Measurements from ENCODE around the gene MAST2.
A peak's percentile ranks its signal among the peaks of the same experiment; 100 is the strongest.

MAST2 gene

DNA sequence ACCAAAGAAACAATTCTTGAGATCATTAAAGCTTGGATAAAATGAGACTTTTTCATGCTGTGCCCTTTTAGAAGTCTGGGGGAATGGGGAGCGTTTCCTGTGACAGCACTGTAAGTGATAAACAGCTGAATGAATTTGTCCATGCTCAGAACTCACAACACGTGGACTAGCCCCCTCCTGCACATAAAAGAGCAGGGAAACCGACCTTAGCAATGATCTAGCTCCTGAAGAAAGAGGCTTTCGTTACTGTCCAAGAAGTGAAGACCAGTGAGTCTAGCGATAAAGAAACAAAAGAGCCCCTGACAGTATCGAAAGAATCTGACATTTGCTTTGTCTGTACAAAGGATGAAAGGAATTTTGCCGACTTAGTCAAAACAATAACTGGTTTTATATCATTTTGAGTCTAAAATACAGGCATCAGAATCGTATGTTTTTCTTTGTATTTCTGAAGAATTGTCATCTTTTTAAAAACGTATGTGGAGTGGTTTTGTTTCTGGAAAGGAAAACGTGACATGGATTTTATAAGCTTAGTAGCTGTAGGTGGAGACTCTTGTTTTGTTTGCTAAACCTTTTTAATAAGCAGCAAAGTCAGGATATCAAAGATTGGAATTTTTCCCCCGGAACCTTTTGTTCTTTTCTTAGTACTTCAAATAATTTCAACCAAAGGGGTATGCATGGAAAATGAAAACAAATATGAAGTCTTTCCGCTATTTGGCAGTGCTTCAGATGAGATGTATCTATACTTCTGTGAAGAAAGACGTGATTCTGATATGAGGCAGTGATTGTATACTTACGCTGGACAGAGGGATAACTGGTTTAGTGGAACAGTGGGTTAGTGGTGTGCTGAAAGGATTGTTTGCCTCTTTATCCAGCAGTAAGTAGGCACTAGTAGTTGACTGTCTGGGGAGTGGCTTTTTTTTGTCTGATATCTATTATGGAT, 61.0 kb downstream of the MAST2 start:
- peaks cover 10% of the 10 kb centered on the region for H3K4me1 ChIP-seq (ENCODE audit: low read length)
- H3K4me3 ChIP-seq (ENCODE audit: low read length), result no peak overlapping the region
- no peak for DNase-seq

DNA sequence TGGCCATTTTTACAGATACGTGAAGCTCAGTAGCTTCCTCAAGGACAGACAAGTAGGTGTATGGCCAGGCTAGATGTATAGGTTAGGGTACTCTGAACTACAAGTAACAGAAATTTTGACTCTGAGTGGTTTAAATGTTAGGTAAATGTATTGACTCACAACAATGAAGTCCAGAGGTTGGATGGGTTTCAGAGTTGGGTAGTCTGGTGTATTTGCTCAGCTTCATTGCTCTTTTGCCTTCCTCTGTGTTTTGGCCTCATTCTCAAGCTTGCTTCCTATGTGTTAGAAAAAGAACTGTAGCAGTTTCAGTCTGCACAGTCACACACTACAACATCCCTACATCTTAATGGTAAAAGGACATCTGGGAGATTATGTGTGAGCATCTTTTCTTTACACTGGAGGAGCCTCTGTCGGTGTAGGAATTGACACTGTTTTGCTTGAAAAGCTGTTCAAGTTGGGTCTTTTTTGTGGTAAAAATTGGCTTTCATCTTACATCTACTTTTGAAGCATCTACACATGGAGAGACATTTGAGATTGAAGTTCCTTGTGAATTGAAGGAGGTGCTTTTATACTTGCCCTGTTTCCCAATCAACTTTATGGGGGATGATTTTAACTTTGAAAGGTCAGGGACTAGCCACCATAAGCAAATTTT, 64.4 kb downstream of the MAST2 start:
- Histone ChIP-seq H3K27me3 (replicated peaks; ENCODE audit: insufficient read depth, low read length) (no peaks in the 10 kb centered on the region), H3K4me1 (ENCODE audit: low read length) (peaks cover 27% of the 10 kb centered on the region), H3K4me3 (ENCODE audit: low read length) (no peak overlapping the region), H3K27ac (ENCODE audit: low read length) (no peak overlapping the region; the same call in 1 of the 2 replicates), H3K9me2 (replicated peaks; ENCODE audit: insufficient read depth, low read length) (no peaks in the 10 kb centered on the region), H3K36me3 (replicated peaks; ENCODE audit: insufficient read depth, low read length) (no peaks in the 10 kb centered on the region), H4K20me1 (ENCODE audit: insufficient read depth, low read length) (no peaks in the 10 kb centered on the region), H3F3A (ENCODE audit: insufficient read depth, low read length) (peaks cover 9% of the 10 kb centered on the region), H3K9me3 (replicated peaks; ENCODE audit: insufficient read depth, low read length) (no peaks in the 10 kb centered on the region), H3K79me2 (ENCODE audit: low read length) (peaks cover 78% of the 10 kb centered on the region), H3K4me2 (ENCODE audit: low read depth, low read length) (0 out of 2 replicates have a peak overlapping the region, but pooled peaks have one; percentile 4), H3K9ac (ENCODE audit: low read length) (no peak overlapping the region), H2AFZ (ENCODE audit: low read length) (no peak overlapping the region)
- peak; percentile 18 for DNase-seq
- TF ChIP-seq EZH2 (optimal IDR thresholded peaks at IDR 0.05; ENCODE audit: low read depth, low read length) (no peak), EZH2phosphoT487 (IDR thresholded peaks at IDR 0.05; ENCODE audit: low read length) (no peak)
- TF ChIP-seq, protein P1, sequence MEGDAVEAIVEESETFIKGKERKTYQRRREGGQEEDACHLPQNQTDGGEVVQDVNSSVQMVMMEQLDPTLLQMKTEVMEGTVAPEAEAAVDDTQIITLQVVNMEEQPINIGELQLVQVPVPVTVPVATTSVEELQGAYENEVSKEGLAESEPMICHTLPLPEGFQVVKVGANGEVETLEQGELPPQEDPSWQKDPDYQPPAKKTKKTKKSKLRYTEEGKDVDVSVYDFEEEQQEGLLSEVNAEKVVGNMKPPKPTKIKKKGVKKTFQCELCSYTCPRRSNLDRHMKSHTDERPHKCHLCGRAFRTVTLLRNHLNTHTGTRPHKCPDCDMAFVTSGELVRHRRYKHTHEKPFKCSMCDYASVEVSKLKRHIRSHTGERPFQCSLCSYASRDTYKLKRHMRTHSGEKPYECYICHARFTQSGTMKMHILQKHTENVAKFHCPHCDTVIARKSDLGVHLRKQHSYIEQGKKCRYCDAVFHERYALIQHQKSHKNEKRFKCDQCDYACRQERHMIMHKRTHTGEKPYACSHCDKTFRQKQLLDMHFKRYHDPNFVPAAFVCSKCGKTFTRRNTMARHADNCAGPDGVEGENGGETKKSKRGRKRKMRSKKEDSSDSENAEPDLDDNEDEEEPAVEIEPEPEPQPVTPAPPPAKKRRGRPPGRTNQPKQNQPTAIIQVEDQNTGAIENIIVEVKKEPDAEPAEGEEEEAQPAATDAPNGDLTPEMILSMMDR (IDR thresholded peaks at IDR 0.05; ENCODE audit: low read length), result no peak

More for the DNA sequence above, 61.0 kb downstream of the MAST2 start:
- H3K9me3 ChIP-seq (replicated peaks; ENCODE audit: insufficient read depth, low read length), result no peaks in the 10 kb centered on the region
- TF ChIP-seq, protein P1 (IDR thresholded peaks at IDR 0.05; ENCODE audit: low read length), result no peak
- no peak for TF ChIP-seq EZH2phosphoT487 (IDR thresholded peaks at IDR 0.05; ENCODE audit: low read length)
- no peaks in the 10 kb centered on the region for H3K36me3 ChIP-seq (replicated peaks; ENCODE audit: insufficient read depth, low read length)
- H3K9ac ChIP-seq (ENCODE audit: low read length), result no peak overlapping the region
- no peaks in the 10 kb centered on the region for H3K9me2 ChIP-seq (replicated peaks; ENCODE audit: insufficient read depth, low read length)
- H3K4me2 ChIP-seq (ENCODE audit: low read depth, low read length), result no peak overlapping the region
- no peaks in the 10 kb centered on the region for H3F3A ChIP-seq (ENCODE audit: insufficient read depth, low read length)
- H3K79me2 ChIP-seq (ENCODE audit: low read length), result peaks cover 78% of the 10 kb centered on the region
- H4K20me1 ChIP-seq (ENCODE audit: insufficient read depth, low read length), result no peaks in the 10 kb centered on the region
- H3K27me3 ChIP-seq (replicated peaks; ENCODE audit: insufficient read depth, low read length), result no peaks in the 10 kb centered on the region
- H3K27ac ChIP-seq (ENCODE audit: low read length), result no peak overlapping the region
- no peak overlapping the region for H2AFZ ChIP-seq (ENCODE audit: low read length)

DNA sequence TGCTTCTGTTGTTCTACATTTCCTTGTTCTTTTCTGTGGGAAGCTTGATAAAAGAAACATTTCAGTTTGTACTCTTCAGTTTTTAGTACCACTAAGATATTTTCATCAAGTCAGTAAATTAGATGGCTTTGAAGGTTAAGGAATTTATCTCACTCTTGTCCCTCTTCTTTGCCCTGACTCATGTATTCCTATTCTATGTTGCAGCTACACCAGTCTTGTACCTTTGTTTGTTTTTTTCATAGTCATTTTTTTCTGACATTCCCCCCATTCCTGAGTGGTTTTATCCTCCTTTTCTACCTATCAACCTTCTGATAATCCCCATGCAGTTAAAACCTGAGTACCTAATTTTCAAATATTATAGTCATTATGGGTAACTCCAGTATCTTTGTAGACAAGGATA, 65.4 kb downstream of the MAST2 start:
- Histone ChIP-seq H3K27ac (ENCODE audit: low read length) (no peak overlapping the region), H3K9me3 (replicated peaks; ENCODE audit: insufficient read depth, low read length) (no peaks in the 10 kb centered on the region), H3K4me1 (ENCODE audit: low read length) (peaks cover 27% of the 10 kb centered on the region), H3K36me3 (replicated peaks; ENCODE audit: insufficient read depth, low read length) (no peaks in the 10 kb centered on the region), H3F3A (ENCODE audit: insufficient read depth, low read length) (peaks cover 9% of the 10 kb centered on the region), H4K20me1 (ENCODE audit: insufficient read depth, low read length) (no peaks in the 10 kb centered on the region), H2AFZ (ENCODE audit: low read length) (no peak overlapping the region), H3K27me3 (replicated peaks; ENCODE audit: insufficient read depth, low read length) (no peaks in the 10 kb centered on the region), H3K79me2 (ENCODE audit: low read length) (peaks cover 74% of the 10 kb centered on the region), H3K4me2 (ENCODE audit: low read depth, low read length) (no peak overlapping the region), H3K9me2 (replicated peaks; ENCODE audit: insufficient read depth, low read length) (no peaks in the 10 kb centered on the region), H3K9ac (ENCODE audit: low read length) (no peak overlapping the region), H3K4me3 (ENCODE audit: low read length) (no peak overlapping the region)
- no peak for TF ChIP-seq EZH2 (optimal IDR thresholded peaks at IDR 0.05; ENCODE audit: low read depth, low read length)
- TF ChIP-seq, protein P1 (IDR thresholded peaks at IDR 0.05; ENCODE audit: low read length), result no peak
- no peak for TF ChIP-seq EZH2phosphoT487 (IDR thresholded peaks at IDR 0.05; ENCODE audit: low read length)
- no peak for DNase-seq
